Natural killer cell (primary cell): Measurements from ENCODE around the gene GPR107. TPM values are rescaled to one million over a fixed set of nuclear protein-coding genes. Genes with fewer than 3 reads are reported as not detected.

Source experiments
- ATAC-seq, 3 donors: fragments of 150-1000 bp in 2 of 3; fragments of 200-7000 bp in 1 of 3; cut with Tn5 transposase; 1 replicate in 1 of 3; 2 replicates in 2 of 3; pipeline ENCODE4 v1.10.0; 2021; ENCODE audit warnings: mild to moderate bottlenecking in 2 of 3, moderate library complexity in 2 of 3
- DNase-seq, 2 donors: peaks; one replicate each; pipeline versions ENCODE4 v3.0.0 to v3.0.0-alpha.2; 2013 to 2021; ENCODE audit warnings: mixed read lengths in 1 of 2
- H3K27ac ChIP-seq: one replicate; pipeline ENCODE4 v1.5.1; 2013; ENCODE audit warnings: mild to moderate bottlenecking, low read length
- H3K27me3 ChIP-seq: one replicate; pipeline ENCODE4 v1.6.1; 2013; ENCODE audit warnings: low read length; ENCODE audit not compliant: control insufficient read depth, insufficient read depth
- H3K36me3 ChIP-seq: one replicate; pipeline ENCODE4 v1.6.1; 2013; ENCODE audit warnings: low read length; ENCODE audit not compliant: control insufficient read depth, insufficient read depth
- H3K4me1 ChIP-seq: one replicate; pipeline ENCODE4 v1.6.1; 2013; ENCODE audit warnings: low read length; ENCODE audit not compliant: control insufficient read depth, insufficient read depth
- H3K4me3 ChIP-seq: one replicate; pipeline ENCODE4 v1.5.1; 2013; ENCODE audit warnings: low read length
- H3K9me3 ChIP-seq: one replicate; pipeline ENCODE4 v1.6.1; 2013; ENCODE audit warnings: low read length; ENCODE audit not compliant: control insufficient read depth, insufficient read depth
- H3K27ac Mint-ChIP-seq, 2 donors: one replicate each; pipeline ENCODE4 v1.8.0; 2022; ENCODE audit warnings: mild to moderate bottlenecking in 2 of 2, mixed read lengths in 2 of 2, moderate library complexity in 1 of 2
- H3K27me3 Mint-ChIP-seq, 2 donors: one replicate each; pipeline ENCODE4 v1.8.0; 2022; ENCODE audit warnings: low read depth in 2 of 2, mixed read lengths in 2 of 2
- H3K36me3 Mint-ChIP-seq: one replicate; pipeline ENCODE4 v1.8.0; 2022; ENCODE audit warnings: mixed read lengths
- H3K4me1 Mint-ChIP-seq, 2 donors: one replicate each; pipeline ENCODE4 v1.8.0; 2022; ENCODE audit warnings: mixed read lengths in 2 of 2
- H3K4me3 Mint-ChIP-seq: one replicate; pipeline ENCODE4 v1.8.0; 2022; ENCODE audit warnings: mild to moderate bottlenecking, moderate library complexity, mixed read lengths
- H3K9me3 Mint-ChIP-seq, 2 donors: one replicate each; pipeline ENCODE4 v1.8.0; 2022; ENCODE audit warnings: mixed read lengths in 2 of 2
- CTCF ChIP-seq: fragments of 200-600 bp; IDR thresholded peaks from one replicate; pipeline ENCODE4 v1.8.0; 2022; ENCODE audit warnings: antibody characterized with exemption
- WGBS: methylation state at CpG from one replicate; pipeline ENCODE4 v1.1.7; 2013; ENCODE audit warnings: missing lambda C conversion rate; ENCODE audit not compliant: insufficient coverage; 5-methylcytosine and 5-hydroxymethylcytosine counted together
- intact Hi-C: fragments of 100-400 bp; cut with micrococcal nuclease; formaldehyde crosslinking; loops from one replicate; pipeline ENCODE4 v1.14.2; 2022
- total RNA-seq, 4 donors: library from RNA; stranded (reverse); fragments of 120-200 nt in 1 of 4; gene quantifications; one replicate each; pipeline versions ENCODE4 v1.2.3 to v1.2.4, GENCODE V29; 2013 to 2022

Gene GPR107
- total RNA-seq, 3 donors from 2014 or later (not counting 1 experiment from before 2014, with no cell fraction given) = 32.9 to 49.5 (median 41.8) TPM

DNA sequence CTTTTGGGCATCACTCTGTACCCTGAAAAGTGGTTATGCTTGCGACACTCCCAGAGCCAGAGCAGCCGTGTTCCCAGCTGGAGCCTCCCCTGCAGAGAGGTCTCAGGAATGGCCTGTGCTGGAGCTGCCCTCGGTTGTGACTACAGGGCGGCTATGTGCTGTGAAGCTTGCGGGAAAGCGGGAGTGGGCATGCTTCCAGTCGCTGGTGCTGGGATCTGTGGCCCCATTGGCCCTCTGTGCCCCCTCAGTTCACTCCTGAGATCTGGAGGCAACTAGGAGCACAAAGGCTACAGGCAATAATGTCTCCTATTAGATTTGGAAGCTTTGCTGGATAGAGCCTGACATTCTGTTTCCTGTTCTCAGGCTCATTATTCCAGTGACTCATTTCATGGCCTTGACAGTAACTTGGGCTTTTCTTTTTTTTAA, 56.9 kb downstream of the GPR107 start:
- H3K9me3 Mint-ChIP-seq = no peaks in the 10 kb centered on the region
- H3K27me3 Mint-ChIP-seq = no peaks in the 10 kb centered on the region
- H3K4me3 ChIP-seq = no peak overlapping the region
- H3K9me3 ChIP-seq = no peaks in the 10 kb centered on the region
- peaks cover 29 to 49% of the 10 kb centered on the region in 2 donors for H3K4me1 Mint-ChIP-seq
- ATAC-seq (no peak), DNase-seq (no peak)
- peaks cover 35% of the 10 kb centered on the region for H3K4me1 ChIP-seq
- H3K27me3 ChIP-seq = no peaks in the 10 kb centered on the region
- no peak overlapping the region for H3K4me3 Mint-ChIP-seq
- no peak overlapping the region for H3K27ac ChIP-seq
- no peaks in the 10 kb centered on the region for H3K36me3 Mint-ChIP-seq
- peak overlapping the region in 1 of 2 donors; percentile 16 for H3K27ac Mint-ChIP-seq
- WGBS = 97% methylated on average over 7 of the region's 7 CpGs
- H3K36me3 ChIP-seq = peaks cover 19% of the 10 kb centered on the region
- TF ChIP-seq CTCF = no peak
- intact Hi-C loops = no loop called here

- Mint-ChIP-seq H3K4me3 (peak overlapping the region; percentile 9), H3K9me3 (no peaks in the 10 kb centered on the region), H3K27me3 (no peaks in the 10 kb centered on the region), H3K4me1 (peaks cover 29 to 47% of the 10 kb centered on the region in 2 donors), H3K36me3 (no peaks in the 10 kb centered on the region), H3K27ac (peak overlapping the region; percentile 76 to 81)
- intact Hi-C loops = no loop called here
- H3K36me3 ChIP-seq = peaks cover 18% of the 10 kb centered on the region
- H3K27ac ChIP-seq = no peak overlapping the region
- WGBS = 93% methylated on average over 30 of the region's 30 CpGs
- no peaks in the 10 kb centered on the region for H3K27me3 ChIP-seq
- DNase-seq (no peak), ATAC-seq (no peak)
- no peak for TF ChIP-seq CTCF
- H3K9me3 ChIP-seq = no peaks in the 10 kb centered on the region
- peaks cover 34% of the 10 kb centered on the region for H3K4me1 ChIP-seq
- no peak overlapping the region for H3K4me3 ChIP-seq
Measured at GRCh38 chr9:130111786-130112537, 58.3 kb downstream of the GPR107 start.

GRCh38 chr9:130112538-130113151, 58.9 kb downstream of the GPR107 start:
- H3K9me3 Mint-ChIP-seq = no peaks in the 10 kb centered on the region
- ATAC-seq = peak; percentile 78 to 91 (median 83)
- Histone ChIP-seq H3K4me1 (peaks cover 27% of the 10 kb centered on the region), H3K27me3 (no peaks in the 10 kb centered on the region), H3K4me3 (no peak overlapping the region), H3K36me3 (peaks cover 17% of the 10 kb centered on the region), H3K9me3 (no peaks in the 10 kb centered on the region), H3K27ac (peak overlapping the region; percentile 1)
- peak overlapping the region; percentile 76 to 81 for H3K27ac Mint-ChIP-seq
- WGBS = 38% methylated on average over 2 of the region's 3 CpGs
- intact Hi-C loops = no loop called here
- no peaks in the 10 kb centered on the region for H3K27me3 Mint-ChIP-seq
- no peak for TF ChIP-seq CTCF
- DNase-seq = peak in 1 of 2 donors; percentile 37
- H3K4me3 Mint-ChIP-seq = peak overlapping the region; percentile 45
- no peaks in the 10 kb centered on the region for H3K36me3 Mint-ChIP-seq
- peaks cover 23 to 40% of the 10 kb centered on the region in 2 donors for H3K4me1 Mint-ChIP-seq
